GM18502 (cell line): ENCODE results near the gene SLC25A15.

Experiments used
- ATAC-seq: cut with Tn5 transposase; IDR thresholded peaks from one replicate; pipeline ENCODE4 v1.9.1; 2021; ENCODE audit warnings: mild to moderate bottlenecking; ENCODE audit not compliant: unreplicated experiment, poor library complexity

The SLC25A15 gene

GRCh38 chr13:40789275-40790153 is at the start of gene SLC25A15:
Gene SLC25A15, plus strand, starts transcription at chr13:40789611. Its CDS starts 3,616 bp downstream, at chr13:40793227.
- ATAC-seq = peak; percentile 90

GRCh38 chr13:40749327-40749726 is 40.1 kb upstream of the SLC25A15 start:
- ATAC-seq = no peak

DNA sequence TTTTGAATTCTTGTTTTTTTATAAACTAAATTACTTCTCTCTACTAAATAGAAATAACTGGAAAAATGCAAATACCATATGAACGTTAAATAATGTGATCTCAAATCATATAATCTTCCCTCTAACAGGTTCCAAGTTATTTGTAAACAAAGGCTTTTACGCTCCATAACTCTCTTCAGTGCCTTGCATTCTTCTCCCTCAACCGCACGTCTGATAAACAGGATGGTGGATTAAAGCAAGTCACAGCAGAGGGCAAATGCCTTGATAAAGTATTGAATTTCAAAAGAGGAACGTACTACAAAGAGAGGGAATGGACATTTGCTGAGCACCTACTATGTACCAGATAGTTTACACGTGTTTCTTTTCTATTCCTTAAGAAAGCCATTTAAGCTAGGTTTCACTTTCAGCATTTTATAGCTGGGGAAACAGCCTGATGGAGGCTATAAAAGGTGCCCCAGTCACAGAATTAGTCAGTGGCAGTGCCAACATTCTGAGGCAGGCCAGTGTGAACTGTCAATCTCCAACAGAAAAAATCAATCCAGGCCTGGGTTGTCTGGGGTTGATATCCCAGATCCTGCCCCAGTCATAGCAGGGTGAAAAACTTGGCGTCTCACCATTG is 34.2 kb upstream of the SLC25A15 start:
- no peak for ATAC-seq

GRCh38 chr13:40756042-40756441 is 33.4 kb upstream of the SLC25A15 start:
- ATAC-seq = peak; percentile 56

GRCh38 chr13:40758811-40759210 is 30.6 kb upstream of the SLC25A15 start:
- no peak for ATAC-seq

DNA sequence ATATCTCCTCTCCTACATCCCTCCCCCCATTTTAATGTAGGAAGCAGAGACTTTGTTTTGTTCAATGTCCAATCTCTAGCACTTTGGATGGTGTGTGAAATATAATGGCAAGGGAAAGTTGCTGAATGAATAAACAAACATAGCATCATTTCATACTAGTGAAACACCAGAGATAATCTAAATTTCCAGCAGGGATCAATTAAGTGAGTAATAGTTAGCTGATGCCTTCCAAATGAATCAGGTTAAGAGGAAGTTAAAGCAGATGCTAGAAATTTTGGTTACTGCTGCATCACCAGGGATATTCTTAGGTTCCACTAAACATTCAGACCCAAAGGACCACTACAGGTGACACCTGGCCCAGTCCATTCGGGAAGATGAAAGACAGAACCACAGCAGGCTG is 26.6 kb upstream of the SLC25A15 start:
- ATAC-seq = no peak

- no peak for ATAC-seq
Measured at GRCh38 chr13:40764587-40765403, 24.6 kb upstream of the SLC25A15 start.

DNA sequence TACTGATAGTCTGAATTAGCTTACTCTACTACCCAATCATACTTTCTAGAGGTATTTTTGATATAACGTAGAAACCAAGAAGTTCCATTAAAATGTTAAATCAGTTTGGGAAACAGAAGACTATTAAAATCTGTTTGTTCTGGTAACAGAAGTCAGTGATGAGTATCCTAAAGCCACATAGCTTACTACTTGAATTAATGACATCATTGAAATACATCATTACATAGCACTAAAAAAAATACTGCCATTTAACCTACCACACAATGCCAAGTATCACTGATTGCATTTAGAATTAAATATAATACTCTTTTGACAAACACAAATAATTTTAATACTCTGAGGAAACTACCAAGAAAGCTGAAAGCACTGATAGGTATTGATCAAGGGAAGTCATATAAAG is 23.8 kb upstream of the SLC25A15 start:
- no peak for ATAC-seq

DNA sequence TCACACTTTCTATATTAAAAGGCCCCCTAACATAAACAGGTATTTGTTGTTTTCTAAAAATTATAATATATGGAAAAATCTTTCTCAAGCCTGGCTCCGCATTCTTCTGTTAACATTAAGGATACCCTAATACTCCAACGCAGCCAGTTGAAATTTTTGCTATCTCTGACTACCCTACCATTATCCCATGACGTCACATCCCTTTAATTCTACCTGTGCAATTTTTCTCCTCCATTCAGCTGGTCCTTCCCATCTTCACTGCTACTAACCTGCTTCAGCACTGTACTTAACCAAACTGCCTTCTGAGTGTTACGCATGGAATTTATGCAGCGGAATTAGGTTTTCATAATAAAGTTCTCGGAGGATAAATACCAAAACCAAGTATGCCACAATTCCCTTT is 19.4 kb upstream of the SLC25A15 start:
- ATAC-seq = no peak

- no peak for ATAC-seq
Measured at GRCh38 chr13:40770609-40770933, 18.8 kb upstream of the SLC25A15 start.

DNA sequence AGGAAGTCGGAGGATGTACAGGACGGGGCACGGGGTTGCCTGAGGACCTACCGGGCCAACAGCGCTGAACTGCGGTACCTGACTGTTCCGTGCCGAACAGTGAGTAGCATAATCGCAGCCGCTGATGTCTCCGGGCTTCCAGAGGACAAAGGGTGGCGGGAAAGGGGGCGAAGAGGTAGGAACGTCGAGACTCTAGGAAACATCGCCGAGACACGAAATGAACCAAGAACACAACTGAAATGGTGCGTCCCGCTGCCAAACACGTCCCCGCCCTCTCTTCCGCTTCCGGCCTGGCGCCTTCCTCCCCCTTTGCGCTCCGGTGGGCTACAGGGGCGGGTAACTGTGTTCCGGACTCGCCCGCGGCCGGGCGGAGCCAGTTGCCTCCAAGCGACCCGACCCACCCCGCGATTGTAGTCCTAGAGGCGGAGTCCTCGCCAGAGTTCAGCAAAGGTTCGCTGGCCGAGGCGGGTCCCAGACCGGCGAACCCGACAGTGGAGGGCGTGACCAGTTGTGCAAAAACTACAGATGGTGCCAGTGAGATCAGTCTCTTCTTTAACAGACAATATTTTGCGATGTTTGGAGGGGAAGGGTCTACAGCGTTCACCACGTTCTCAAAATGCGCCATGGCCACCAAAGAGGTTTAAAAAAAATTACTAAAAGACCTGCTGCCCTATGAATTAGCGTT is 18.3 kb upstream of the SLC25A15 start, which contains the start of gene MRPS31:
Gene MRPS31, minus strand, starts transcription at position 257 of the 685 bp plus-strand sequence. Its CDS starts 54 bp downstream, at position 203.
- peak; percentile 99 for ATAC-seq

DNA sequence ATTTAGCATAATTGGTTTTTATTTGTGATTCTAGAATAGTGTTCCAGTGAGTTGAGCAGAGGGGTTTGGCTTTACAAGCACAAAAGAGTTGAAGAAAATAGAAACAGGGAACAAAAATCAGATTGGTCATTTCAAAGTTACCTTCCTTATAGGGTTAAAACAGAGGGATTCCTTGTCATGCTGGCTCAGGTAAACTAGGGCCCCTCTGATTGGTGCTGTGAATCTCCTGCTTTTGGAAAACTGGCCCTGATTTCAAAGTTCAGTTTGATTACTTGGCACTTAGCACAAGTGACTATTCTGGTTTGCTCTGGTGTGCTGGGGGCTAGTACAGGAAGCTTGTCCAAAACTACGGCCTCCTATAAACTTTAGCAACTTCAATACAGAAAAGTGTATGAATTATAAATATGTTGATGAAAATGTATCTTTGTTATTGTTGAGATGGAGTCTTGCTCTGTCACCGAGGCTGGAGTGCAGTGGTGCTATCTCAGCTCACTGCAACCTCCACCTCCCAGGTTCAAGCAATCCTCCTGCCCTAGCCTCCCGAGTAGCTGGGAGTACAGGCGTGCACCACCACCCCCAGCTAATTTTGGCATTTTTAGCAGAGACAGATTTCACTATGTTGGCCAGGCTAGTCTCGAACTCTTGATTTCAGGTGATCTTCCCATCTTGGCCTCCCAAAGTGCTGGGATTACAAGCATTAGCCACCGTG is 16.5 kb upstream of the SLC25A15 start:
- ATAC-seq = no peak

DNA sequence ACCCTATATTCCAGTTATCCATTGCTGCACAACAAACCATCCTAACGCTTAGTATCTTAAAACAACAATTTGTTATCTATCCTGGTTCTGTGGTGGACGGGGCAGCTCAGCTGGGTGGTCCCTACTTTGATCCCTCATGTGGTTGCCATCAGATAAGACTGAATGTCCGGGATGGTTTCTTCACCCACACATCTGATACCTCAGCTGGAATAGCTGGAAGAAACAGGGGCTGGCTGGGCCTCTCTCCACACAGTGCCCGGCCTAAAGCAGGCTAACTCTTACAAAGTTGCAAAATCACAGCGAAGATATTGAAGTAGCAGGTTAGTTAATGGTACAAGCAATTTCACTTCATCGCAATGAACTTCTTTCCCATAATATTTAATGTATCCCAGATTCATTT is 14.7 kb upstream of the SLC25A15 start:
- ATAC-seq = no peak

GRCh38 chr13:40776232-40776631 is 13.2 kb upstream of the SLC25A15 start:
- no peak for ATAC-seq

GRCh38 chr13:40776681-40777165 is 12.7 kb upstream of the SLC25A15 start:
- ATAC-seq = peak; percentile 67

DNA sequence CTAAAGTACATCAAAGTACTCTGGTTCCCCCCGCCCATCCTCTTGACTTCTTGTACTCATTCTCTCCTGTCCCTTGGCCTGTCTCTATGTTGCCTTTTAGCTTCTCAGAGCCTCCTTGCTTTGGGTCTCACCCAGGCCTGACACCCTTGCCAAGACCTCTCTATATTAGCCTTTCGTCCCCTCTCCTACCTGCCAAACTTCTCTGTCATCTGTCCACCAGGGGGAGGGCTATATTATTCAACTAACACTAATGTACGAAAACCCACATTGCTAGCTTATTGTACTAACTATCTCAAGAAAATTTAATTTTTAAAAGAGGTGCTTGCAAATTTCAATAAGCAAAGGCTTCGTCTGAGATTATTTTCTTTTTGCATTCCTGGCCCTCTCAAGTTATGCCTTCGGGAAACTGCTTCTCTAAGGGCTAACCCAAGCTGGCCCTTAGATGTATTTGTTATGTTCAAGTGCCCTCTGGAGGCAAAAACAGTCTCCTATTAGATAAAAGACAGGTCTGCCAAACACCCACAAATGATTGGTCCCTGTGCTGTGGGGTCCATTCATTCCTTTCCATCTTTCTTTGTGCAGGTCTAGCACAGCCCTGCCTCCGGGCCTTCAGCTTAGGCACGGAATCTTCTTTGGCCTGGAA is 12.1 kb upstream of the SLC25A15 start:
- peak; percentile 85 for ATAC-seq

GRCh38 chr13:40777809-40778175 is 11.6 kb upstream of the SLC25A15 start:
- peak; percentile 4 for ATAC-seq

DNA sequence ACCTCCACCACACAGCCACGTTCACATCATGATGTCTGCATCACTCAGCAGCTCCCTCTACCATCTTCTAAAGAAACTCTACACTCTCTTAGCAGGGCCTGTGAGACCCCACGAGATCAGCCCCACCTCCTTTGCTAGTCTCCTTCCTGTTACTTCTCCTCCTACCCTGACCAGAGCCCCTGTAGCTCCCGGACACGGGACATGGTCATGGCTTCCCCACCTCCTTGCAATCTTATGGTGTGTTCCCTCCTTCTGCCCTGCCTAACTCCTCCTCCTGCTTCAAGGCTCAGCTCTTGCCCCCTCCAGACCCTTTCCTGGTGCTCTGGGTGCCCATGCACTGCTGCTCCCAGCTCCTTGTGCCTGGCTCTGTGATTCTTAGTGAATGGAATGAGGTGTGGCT is 10.4 kb upstream of the SLC25A15 start:
- no peak for ATAC-seq

DNA sequence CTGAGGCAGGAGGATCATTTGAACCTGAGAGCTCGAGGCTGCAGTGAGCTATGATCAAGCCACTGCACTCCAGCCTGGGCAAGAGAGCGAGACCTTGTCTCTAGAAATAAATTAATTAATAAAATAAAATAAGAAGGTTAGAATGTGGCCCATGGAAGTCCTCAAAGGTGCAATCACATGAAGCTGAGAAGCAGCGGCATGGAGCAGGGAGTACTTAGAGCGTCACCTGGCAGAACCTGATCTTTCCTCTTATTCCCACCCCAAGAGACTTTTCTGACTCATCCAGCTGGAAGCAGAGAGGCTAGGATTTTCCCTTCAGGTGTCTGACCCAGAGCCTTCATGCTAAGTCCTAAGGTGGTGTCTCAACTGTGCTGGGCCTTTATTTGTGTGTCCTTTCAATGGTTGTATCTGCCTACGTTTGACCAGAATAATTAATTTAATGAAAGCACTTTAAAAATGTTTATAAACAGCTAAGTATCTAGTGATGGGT is 9.6 kb upstream of the SLC25A15 start:
- ATAC-seq = no peak
